HG02588 (cell line): ENCODE results near the gene MCF2L2.
"Not testable (repeated sequence)": the region's sequence is repeated elsewhere in the genome, so short reads cannot be mapped to it uniquely, and the experiment has no call there.

Experiments used
- ATAC-seq: cut with Tn5 transposase; IDR thresholded peaks from one replicate; pipeline ENCODE4 v1.9.1; 2021; ENCODE audit warnings: mild to moderate bottlenecking, moderate library complexity; ENCODE audit not compliant: unreplicated experiment

MCF2L2 gene

GRCh38 chr3:183182073-183182472 is 246.3 kb downstream of the MCF2L2 start:
- no peak for ATAC-seq

DNA sequence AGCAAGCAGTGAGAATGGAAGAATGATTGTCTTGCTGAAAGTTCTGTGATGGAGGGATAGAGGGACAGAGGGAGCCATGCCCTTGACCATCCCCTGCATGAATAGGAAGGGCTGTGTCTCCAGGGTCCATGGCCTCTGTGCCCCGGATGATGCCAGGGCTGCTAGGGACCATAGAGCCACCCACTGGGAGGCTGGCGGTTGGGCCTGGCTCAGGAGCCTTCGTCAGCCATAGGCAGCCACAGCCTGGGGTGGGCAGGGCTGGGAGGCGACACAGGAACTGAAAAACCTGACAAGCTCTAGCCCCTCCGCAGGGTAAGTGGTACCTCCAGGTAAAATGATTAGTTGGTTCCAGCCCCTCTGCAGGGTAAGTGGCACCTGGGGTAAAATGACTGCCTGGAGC is 246.8 kb downstream of the MCF2L2 start:
- ATAC-seq = no peak

- ATAC-seq = no peak
These were observed 247.6 kb downstream of the MCF2L2 start for GRCh38 chr3:183180784-183181295.

GRCh38 chr3:183180110-183180783 is 248.2 kb downstream of the MCF2L2 start:
- ATAC-seq = no peak

GRCh38 chr3:183179550-183179908 is 248.9 kb downstream of the MCF2L2 start:
- ATAC-seq = not testable (repeated sequence)

GRCh38 chr3:183178833-183179549 is 249.4 kb downstream of the MCF2L2 start:
- ATAC-seq = no peak

DNA sequence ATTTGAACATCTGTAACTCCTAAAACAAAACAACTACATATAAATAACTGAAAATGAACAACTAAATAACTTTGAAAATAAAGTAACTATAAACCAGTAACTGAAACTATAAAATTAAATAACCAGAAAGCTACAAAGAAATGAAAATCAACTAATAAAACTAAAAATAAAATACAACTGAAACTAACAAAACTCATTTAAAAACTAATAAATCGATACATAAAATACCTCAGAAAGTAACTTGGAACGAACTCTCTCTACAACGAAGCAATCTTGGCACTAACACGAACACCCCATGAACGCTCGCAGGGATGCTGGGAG is 249.9 kb downstream of the MCF2L2 start:
- no peak for ATAC-seq

- no peak for ATAC-seq
These were observed 256.3 kb downstream of the MCF2L2 start for GRCh38 chr3:183172051-183172639.

DNA sequence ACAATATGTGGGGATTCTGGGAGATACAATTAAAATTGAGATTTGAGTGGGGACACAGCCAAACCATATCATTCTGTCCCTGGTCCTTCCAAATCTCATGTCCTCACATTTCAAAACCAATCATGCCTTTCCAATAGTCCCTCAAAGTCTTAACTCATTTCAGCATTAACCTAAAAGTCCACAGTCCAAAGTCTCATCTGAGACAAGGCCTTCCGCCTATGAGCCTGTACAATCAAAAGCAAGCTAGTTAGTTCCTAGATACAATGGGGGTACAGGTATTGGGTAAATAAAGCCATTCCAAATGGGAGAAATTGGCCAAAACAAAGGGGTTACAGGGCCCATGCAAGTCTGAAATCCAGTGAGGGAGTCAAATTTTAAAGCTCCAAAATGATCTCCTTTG is 260.4 kb downstream of the MCF2L2 start:
- ATAC-seq = not testable (repeated sequence)

- no peak for ATAC-seq
These were observed 264.9 kb downstream of the MCF2L2 start for GRCh38 chr3:183163563-183163962.

DNA sequence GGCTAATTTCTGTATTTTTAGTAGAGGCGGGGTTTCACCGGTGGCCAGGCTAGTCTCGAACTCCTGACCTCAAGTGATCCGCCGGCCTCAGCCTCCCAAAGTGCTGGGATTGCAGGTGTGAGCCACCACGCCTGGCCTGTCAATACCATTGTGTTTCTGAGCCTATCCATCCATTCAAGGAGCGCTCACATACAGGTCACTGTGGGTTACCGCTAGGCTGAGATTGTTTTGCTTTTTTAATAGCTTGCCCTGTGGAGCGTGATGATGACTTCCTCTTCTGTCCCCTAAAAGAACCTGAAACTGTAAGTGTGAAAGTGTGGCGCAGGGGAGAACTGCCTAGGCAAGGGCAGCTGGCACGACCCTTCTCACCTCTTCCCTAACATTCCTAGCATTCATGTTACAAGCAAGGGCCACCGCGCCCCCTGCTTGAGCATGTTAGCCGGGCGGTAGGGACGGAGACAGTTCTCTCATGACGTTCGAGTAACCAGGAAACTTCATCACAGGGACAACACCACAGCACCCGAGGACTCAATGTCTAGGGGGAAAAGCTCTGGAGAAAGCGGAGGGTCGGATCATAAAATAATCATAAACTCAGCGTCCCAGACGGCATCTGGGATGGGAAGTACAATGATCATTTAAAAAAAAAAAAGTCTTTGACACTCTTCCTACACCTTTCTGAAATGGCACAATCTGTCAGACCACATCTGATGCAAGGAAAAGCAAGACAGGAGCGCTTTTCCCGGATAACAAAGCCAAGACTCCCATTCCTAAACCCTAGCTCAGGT is 266.7 kb downstream of the MCF2L2 start:
- ATAC-seq = peak; percentile 66

DNA sequence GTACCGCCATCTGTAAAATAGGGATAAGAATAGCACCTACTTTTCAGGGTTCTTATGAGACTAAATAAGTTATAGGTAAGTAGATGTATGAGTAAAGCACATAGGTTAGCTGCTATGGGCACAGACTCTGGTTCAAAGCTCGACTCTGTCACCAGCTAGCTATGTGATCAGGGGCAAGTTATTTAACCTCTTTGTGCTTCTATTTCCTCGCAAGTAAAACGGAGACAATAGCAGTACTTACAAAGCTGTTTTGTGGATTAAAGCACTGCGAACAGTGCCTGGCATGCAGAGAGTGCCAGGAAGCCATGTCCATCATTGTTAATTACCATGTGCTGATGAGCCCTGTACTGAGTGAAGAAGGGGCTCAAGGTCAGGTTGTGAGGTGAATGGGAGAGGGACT is 267.8 kb downstream of the MCF2L2 start:
- ATAC-seq = no peak

DNA sequence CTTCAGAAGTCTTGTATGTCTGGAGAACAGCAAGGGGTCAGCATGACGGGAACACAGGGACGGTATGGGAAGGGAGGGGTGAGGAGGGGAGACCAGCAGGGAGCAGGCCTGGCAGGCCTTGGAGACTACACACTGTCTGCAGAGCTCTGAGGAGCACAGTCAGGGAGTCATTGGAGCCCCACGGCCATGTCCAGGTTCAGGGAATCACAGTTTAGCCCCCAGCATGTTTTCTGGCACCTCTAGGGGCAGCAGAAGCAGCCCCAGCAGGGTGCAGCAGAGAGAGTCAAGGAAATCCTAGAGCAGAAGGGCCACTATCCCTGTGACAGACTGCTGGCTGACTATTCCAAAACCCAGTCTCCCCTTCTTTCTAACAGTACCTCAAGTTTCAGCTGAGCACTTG is 269.1 kb downstream of the MCF2L2 start:
- no peak for ATAC-seq

GRCh38 chr3:183158551-183159006 is 269.8 kb downstream of the MCF2L2 start:
- ATAC-seq = peak; percentile 65

DNA sequence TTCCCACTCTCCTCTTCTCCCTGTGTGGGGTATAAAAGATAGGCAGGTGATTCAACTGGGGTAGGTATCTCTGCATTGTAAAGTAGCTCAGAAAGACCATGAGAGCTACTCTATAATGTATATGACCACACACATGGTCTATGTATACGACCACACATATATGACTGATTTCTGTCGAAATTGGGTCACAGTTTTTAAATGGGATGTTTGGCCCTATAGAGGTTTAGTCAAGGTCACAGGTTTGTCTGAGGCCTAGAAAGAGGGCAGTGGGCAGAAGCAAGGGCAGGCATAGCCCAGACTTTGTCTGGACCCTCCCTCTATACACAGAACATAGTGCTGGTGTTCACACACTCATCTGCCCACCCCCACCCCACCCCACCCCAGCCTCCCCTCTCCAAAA is 270.3 kb downstream of the MCF2L2 start:
- peak; percentile 26 for ATAC-seq

DNA sequence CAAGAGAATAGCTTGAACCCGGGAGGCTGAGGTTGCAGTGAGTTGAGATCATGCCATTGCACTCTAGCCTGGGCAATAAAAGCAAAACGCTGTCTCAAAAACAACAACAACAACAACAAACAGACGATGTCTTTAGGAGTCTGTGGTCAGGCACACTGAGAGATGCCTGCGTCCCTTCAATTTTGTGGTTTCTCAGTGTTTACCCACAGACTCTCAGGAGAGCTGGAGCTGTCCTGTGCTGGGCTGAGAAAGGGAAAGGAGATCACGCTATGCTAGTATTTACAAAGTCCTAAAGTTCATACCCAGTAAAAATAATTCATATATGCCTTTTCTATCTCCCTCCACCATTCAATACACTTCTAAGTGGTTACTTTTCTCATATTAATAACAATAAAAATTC is 272.2 kb downstream of the MCF2L2 start:
- no peak for ATAC-seq

DNA sequence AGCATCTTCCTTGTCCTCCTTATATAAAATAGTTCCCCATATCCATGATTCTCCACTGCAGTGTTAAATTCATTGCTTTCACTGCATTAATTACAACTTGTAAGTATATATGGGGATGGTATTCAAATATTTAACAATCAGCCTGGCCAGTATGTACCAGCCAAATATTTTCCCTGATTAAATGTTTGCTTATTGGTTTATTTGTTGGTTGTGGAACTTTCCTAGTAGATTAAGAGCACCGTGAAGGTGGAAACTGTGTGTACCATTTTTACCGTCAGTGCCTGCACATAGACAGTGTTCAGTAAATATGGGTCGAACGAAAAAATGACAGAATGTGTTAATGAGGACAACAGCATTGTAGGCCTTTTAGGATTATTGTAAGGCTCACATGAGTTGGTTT is 272.9 kb downstream of the MCF2L2 start:
- ATAC-seq = no peak

DNA sequence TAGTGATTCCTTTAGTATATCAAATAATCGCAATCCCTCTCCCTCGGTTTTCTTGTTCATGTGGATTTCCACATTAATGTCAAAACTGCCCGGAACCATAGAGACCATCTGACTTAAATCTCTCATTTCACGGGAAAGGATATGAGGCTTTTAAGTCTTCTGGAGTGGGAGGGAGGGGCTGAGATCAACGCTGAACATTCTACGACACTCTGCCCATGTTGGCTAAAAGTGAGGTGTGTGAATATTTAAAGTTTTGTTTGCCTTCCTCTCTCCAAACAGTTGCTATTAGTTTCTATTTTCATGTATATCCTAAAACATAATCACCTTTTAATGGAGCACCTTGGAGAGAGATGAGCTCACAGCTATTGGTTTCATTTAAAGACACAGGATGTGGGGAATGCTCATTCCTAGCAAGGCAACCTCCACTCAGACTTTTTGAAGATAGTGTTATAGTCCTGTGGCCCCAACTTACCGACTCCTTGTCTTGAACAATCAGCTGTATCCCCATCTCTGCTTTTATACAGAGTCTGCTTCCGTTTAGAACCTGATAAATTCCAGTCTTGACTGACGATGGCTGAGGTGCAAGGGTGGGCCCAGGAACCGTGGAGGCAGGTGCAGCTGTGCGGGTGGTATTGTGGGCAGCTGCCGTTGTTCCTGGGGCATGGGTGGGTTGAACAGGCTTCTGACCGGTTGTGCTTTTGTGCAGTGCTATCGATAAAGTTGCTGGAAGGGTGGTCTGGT is 275.0 kb downstream of the MCF2L2 start:
- ATAC-seq = no peak

DNA sequence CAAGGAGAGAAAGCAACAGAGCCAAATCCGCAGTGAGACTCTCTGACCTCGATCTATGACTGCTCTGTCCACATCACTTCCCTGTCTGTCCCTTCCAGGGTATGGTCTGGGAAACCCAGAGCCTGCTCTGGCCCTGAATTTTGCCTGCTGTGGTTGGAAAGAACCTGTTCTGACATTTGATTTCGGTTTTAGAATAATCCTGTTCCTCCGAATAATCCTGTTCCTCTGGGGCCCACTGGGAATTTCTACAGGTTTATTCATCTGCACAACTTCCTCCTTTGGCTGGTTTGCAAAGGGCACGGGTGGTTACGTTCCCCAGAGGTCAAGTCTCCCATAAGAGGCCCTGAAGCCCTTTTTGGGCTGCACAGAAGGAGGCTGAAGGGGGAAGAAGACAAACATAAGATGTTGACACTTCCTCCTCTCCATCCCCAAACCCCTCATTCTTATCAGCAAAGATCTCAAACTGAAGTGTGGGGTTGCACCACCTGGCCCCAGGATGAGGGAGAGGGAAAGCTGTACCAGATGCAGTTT is 276.5 kb downstream of the MCF2L2 start:
- no peak for ATAC-seq

DNA sequence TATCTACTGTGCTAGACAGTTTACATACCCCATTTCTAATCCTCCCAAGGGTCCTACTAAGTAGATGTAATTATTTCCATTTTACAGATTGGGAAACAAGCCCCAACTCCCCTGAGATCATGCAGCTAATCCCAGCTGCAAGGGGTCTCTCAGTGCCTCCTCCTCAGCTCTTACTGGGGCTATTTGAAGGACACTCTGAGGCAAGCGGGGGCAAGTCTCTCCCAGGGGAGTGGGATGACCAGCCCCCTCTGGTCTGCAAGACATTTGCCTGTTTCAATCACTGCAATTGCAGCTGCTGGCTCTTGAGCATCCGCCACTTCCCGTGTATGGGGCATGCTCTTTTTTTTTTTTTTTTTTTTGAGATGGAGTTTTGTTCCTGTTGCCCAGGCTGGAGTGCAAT is 277.3 kb downstream of the MCF2L2 start:
- no peak for ATAC-seq
